Upper lobe of left lung (tissue), 6 donors: ENCODE measurements around the gene EIF1AD. TPM values are rescaled to one million over a fixed set of nuclear protein-coding genes. Genes with fewer than 3 reads are reported as not detected.

Experiments used
- ATAC-seq, 2 donors: fragments of 200-7000 bp; cut with Tn5 transposase; one replicate each; pipeline ENCODE4 v1.9.1; 2022; ENCODE audit warnings: mild to moderate bottlenecking in 2 of 2, moderate library complexity in 2 of 2; ENCODE audit not compliant: low FRiP score in 2 of 2
- DNase-seq, 2 donors: peaks; one replicate each; pipeline ENCODE4 v3.0.0-alpha.2; 2019 to 2020
- H3K27ac ChIP-seq, 4 donors: fragments of 200-600 bp; sonication (generic); one replicate each; pipeline ENCODE4 v1.5.1; 2016 to 2019
- H3K27me3 ChIP-seq, 4 donors: fragments of 200-600 bp; sonication (generic); one replicate each; pipeline ENCODE4 v1.5.1; 2017 to 2019
- H3K36me3 ChIP-seq, 4 donors: fragments of 200-600 bp; sonication (generic); one replicate each; pipeline ENCODE4 v1.5.1; 2016 to 2019
- H3K4me1 ChIP-seq, 4 donors: fragments of 200-600 bp; sonication (generic); one replicate each; pipeline ENCODE4 v1.5.1; 2018 to 2019
- H3K4me3 ChIP-seq, 4 donors: fragments of 200-600 bp; sonication (generic); one replicate each; pipeline ENCODE4 v1.5.1; 2017 to 2019; ENCODE audit warnings: mild to moderate bottlenecking in 2 of 4, moderate library complexity in 1 of 4
- H3K9me3 ChIP-seq, 4 donors: fragments of 200-600 bp; sonication (generic); one replicate each; pipeline ENCODE4 v1.5.1; 2018 to 2019
- CTCF ChIP-seq, 6 experiments: fragments of 450-650 bp in 4 of 6; fragments of 200-600 bp in 2 of 6; sonication (generic) in 2 of 6; IDR thresholded peaks; one replicate each; pipeline ENCODE4 v1.5.1; 2016 to 2019; ENCODE audit warnings: antibody characterized with exemption in 6 of 6
- EP300 ChIP-seq, 4 donors: sonication (generic); formaldehyde crosslinking; IDR thresholded peaks; one replicate each; pipeline ENCODE4 v1.5.1; 2017; ENCODE audit warnings: antibody characterized with exemption in 4 of 4, control low read depth in 2 of 4
- POLR2A ChIP-seq, 4 donors: fragments of 450-650 bp; IDR thresholded peaks; one replicate each; pipeline ENCODE4 v1.5.1; 2016 to 2017; ENCODE audit warnings: antibody characterized with exemption in 4 of 4, mild to moderate bottlenecking in 2 of 4
- POLR2AphosphoS5 ChIP-seq, 2 donors: sonication (generic); formaldehyde crosslinking; IDR thresholded peaks; one replicate each; pipeline ENCODE4 v1.5.1; 2017; ENCODE audit warnings: antibody characterized with exemption in 2 of 2
- WGBS, 2 donors: methylation state at CpG; one replicate each; pipeline ENCODE4 v1.1.5; 2017 to 2018; 5-methylcytosine and 5-hydroxymethylcytosine counted together
- total RNA-seq, 6 donors: library from RNA; depleted of rRNA in 4 of 6; stranded (reverse); fragments of >200 nt in 4 of 6; gene quantifications; one replicate each; pipeline versions ENCODE4 v1.1.0 to v1.2.1, GENCODE V29; 2016 to 2021
- donor health status: DM: no; HTN: no; CAD: no; lungs with moderate emphysema.
- donor health status: DM: no; HTN: yes; CAD: no; lungs with severe emphysema.

The EIF1AD gene
- 10 to 100 TPM; 22.8 to 37.4 (median 30.1) TPM for total RNA-seq

DNA sequence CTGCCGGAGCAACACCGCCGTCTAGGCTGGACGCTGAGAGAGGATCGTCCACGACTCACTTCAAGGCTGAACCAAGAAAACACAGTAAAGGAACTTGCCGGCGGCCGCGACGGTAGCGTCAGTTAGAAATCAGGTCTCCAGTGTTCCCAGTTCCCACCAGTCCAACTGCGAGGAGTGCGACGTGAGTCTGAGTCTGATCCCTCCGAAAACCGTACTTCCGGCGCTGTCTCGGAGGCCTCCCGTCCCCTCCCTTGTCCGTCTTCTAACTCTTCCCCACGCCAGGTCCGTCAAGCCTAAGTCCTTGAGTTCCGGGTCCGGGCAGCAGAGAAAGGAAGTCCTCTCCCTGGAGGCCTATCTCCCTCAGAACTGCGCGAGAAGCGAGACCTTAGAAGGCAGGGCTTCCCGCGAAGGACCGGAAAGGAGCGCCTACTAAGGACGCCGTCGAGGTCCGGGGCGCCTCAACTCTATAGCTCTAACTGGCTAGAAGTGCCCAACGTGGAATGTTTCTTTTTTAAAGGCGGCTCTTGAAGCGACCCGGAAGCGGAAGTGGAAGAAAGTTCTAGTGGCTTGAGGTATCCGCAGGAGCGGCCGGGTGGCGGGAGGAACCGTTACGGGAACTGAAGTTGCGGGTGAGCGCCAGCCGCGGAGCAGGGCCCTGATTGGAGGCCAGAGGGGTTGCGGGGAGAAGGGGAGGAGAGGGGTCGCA lies at the start of gene EIF1AD, which contains the start of gene BANF1:
TSS of gene EIF1AD (minus strand) at position 216 of the 706 bp plus-strand sequence. CDS start 1,768 bp downstream, outside the sequence.
TSS of gene BANF1 (plus strand) at position 562 of the 706 bp plus-strand sequence. CDS start 748 bp downstream, outside the sequence.
- peak within 1 kb of the TSS; percentile 47 to 97 (median 76) for H3K4me3 ChIP-seq
- H3K9me3 ChIP-seq = no peaks in the 10 kb centered on the region
- peaks cover 24 to 51% (median 41%) of the 10 kb centered on the region in 4 donors for H3K36me3 ChIP-seq
- 0 to 1% methylated on average over 50 to 55 of the region's 55 CpGs for WGBS, 2 donors
- ATAC-seq (peak; percentile 96 to 98), DNase-seq (peak in 1 of 2 donors; percentile 94)
- TF ChIP-seq EP300 (IDR thresholded peaks at IDR 0.05) = no peak
- TF ChIP-seq POLR2AphosphoS5 (IDR thresholded peaks at IDR 0.05) = peak; percentile 91 to 93
- peak in 3 of 4 donors; percentile 51 to 74 (median 60) for TF ChIP-seq POLR2A (IDR thresholded peaks at IDR 0.05)
- peak in 2 of 6 experiments; percentile 18 to 22 for TF ChIP-seq CTCF (IDR thresholded peaks at IDR 0.05)
- no peaks in the 10 kb centered on the region for H3K27me3 ChIP-seq
- peak within 1 kb of the TSS; percentile 91 to 94 (median 94) for H3K27ac ChIP-seq
- H3K4me1 ChIP-seq = peaks cover 13 to 26% (median 24%) of the 10 kb centered on the region in 4 donors

DNA sequence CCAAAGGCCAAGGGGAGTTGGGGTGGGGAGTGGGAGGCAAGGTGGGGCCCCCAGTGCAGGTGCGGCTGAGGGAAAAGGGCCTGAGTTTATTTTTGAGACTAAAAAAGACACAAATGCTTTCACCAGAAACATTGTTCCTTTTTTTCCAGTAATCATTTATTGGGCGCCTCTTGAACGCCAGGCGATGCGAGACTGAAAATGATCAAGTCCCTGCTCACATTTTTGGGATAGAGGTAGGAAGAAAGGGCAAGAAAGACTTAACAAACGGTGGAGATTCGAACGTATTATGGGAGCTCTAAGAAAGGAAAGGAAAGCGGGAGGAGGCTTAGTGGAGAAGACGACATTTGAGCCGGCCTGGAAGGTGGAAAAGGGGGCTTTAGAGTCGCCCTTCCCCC lies 49.4 kb upstream of the EIF1AD start:
- ATAC-seq (no peak), DNase-seq (no peak)
- Histone ChIP-seq H3K4me1 (peaks cover 23 to 36% (median 25%) of the 10 kb centered on the region in 4 donors), H3K27ac (peak overlapping the region; percentile 84 to 93 (median 90)), H3K9me3 (no peaks in the 10 kb centered on the region), H3K4me3 (peak overlapping the region; percentile 9 to 93 (median 84)), H3K36me3 (peaks cover 6 to 27% (median 24%) of the 10 kb centered on the region in 4 donors), H3K27me3 (peaks cover 0 to 15% (median 7%) of the 10 kb centered on the region in 4 donors)
- TF ChIP-seq EP300 (IDR thresholded peaks at IDR 0.05) (no peak), POLR2A (IDR thresholded peaks at IDR 0.05) (no peak), CTCF (IDR thresholded peaks at IDR 0.05) (no peak), POLR2AphosphoS5 (IDR thresholded peaks at IDR 0.05) (no peak)
- 29% methylated on average over 12 of the region's 12 CpGs for WGBS, 2 donors

DNA sequence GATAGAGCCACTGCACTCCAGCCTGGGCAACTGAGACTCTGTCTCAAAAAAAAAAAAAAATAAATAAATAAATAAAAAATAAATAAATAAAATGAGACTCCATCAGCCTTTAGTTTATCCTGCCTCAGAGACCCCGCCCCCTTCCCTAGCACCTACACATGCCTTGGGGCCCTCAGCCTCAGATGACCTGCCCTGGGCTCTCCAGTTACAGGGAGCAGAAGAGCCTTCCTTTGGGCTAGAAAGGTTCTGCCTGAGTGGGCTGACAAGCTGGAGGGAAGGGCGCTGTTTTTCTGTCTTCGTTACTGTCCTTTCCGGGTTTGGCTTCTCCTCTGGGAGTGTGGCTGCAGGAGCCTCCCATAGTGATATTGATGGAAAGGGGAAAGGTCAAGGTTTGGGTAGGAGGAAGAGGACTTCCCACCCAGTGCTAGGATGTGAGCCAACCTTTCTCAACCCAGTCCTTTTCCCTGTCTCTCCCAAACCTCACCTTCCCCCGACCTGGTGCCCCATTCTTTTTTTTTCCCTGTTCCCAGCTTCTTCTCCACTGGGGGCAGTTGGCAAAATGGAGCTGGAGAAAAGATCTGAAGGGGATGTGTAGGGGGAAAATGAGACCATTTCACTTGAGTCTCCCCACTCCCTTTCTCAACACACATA lies 48.7 kb upstream of the EIF1AD start:
- no peak for ATAC-seq
- DNase-seq = no peak
- peaks cover 0 to 15% (median 7%) of the 10 kb centered on the region in 4 donors for H3K27me3 ChIP-seq
- peak overlapping the region in 2 of 4 donors; percentile 92 to 93 for H3K27ac ChIP-seq
- 77 to 89% methylated on average over 5 of the region's 5 CpGs for WGBS, 2 donors
- TF ChIP-seq EP300 (IDR thresholded peaks at IDR 0.05) (no peak), POLR2AphosphoS5 (IDR thresholded peaks at IDR 0.05) (no peak), POLR2A (IDR thresholded peaks at IDR 0.05) (no peak), CTCF (IDR thresholded peaks at IDR 0.05) (no peak)
- no peaks in the 10 kb centered on the region for H3K9me3 ChIP-seq
- peaks cover 23 to 36% (median 25%) of the 10 kb centered on the region in 4 donors for H3K4me1 ChIP-seq
- peaks cover 6 to 20% (median 18%) of the 10 kb centered on the region in 4 donors for H3K36me3 ChIP-seq
- H3K4me3 ChIP-seq = no peak overlapping the region

GRCh38 chr11:66048547-66049323 lies 46.8 kb upstream of the EIF1AD start, which contains the start of gene GAL3ST3:
Gene GAL3ST3 (minus strand): TSS chr11:66049161. CDS start chr11:66045415, 3,746 bp downstream.
- no peak within 1 kb of the TSS for H3K27ac ChIP-seq
- H3K9me3 ChIP-seq = no peaks in the 10 kb centered on the region
- ATAC-seq = no peak
- peaks cover 0 to 15% (median 7%) of the 10 kb centered on the region in 4 donors for H3K27me3 ChIP-seq
- WGBS, 2 donors = 25 to 36% methylated on average over 9 to 15 of the region's 39 CpGs
- no peak for TF ChIP-seq POLR2AphosphoS5 (IDR thresholded peaks at IDR 0.05)
- no peak for TF ChIP-seq EP300 (IDR thresholded peaks at IDR 0.05)
- TF ChIP-seq POLR2A (IDR thresholded peaks at IDR 0.05) = no peak
- no peak for TF ChIP-seq CTCF (IDR thresholded peaks at IDR 0.05)
- DNase-seq = peak in 1 of 2 donors; percentile 82
- no peak within 1 kb of the TSS for H3K4me3 ChIP-seq
- H3K4me1 ChIP-seq = peaks cover 22 to 38% (median 28%) of the 10 kb centered on the region in 4 donors
- peaks cover 0 to under 1% (median 0%) of the 10 kb centered on the region in 4 donors for H3K36me3 ChIP-seq
